ENCODE measurements around the gene PDE6B. TPM values are rescaled to one million over a fixed set of nuclear protein-coding genes. Genes with fewer than 3 reads are reported as not detected.
"Not testable (repeated sequence)": the region's sequence is repeated elsewhere in the genome, so short reads cannot be mapped to it uniquely, and the experiment has no call there.

Gene PDE6B
- not detected in 2 replicates for total RNA-seq (2014; rRNA removed; shearing (Covaris generic))

GRCh38 chr4:624705-625590 lies at the start of gene PDE6B:
TSS of gene PDE6B (plus strand) at chr4:625573. CDS start at chr4:625627, 54 bp downstream.
- DNase-seq (ENCODE audit: low spot score), result no peak

- DNase-seq (ENCODE audit: low spot score), result no peak
Measured at GRCh38 chr4:576245-576821, 49.0 kb upstream of the PDE6B start, which contains the start of gene TMEM271. TSS of gene TMEM271 (minus strand) at chr4:576295. CDS start at chr4:576062, 233 bp downstream.

GRCh38 chr4:576991-577498 lies 48.3 kb upstream of the PDE6B start:
- no peak for DNase-seq (ENCODE audit: low spot score)

- no peak for DNase-seq (ENCODE audit: low spot score)
Measured at GRCh38 chr4:577499-578450, 47.6 kb upstream of the PDE6B start.

- no peak for DNase-seq (ENCODE audit: low spot score)
Measured at GRCh38 chr4:578451-579443, 46.6 kb upstream of the PDE6B start.

GRCh38 chr4:579543-580175 lies 45.7 kb upstream of the PDE6B start:
- DNase-seq (ENCODE audit: low spot score), result no peak

- DNase-seq (ENCODE audit: low spot score), result no peak
Measured at GRCh38 chr4:581181-581580, 44.2 kb upstream of the PDE6B start.

- no peak for DNase-seq (ENCODE audit: low spot score)
Measured at GRCh38 chr4:581753-582361, 43.5 kb upstream of the PDE6B start.

- DNase-seq (ENCODE audit: low spot score), result no peak
Measured at GRCh38 chr4:583820-584219, 41.6 kb upstream of the PDE6B start.

- DNase-seq (ENCODE audit: low spot score), result no peak
Measured at GRCh38 chr4:587671-588350, 37.6 kb upstream of the PDE6B start.

GRCh38 chr4:588351-588849 lies 37.0 kb upstream of the PDE6B start:
- no peak for DNase-seq (ENCODE audit: low spot score)

- no peak for DNase-seq (ENCODE audit: low spot score)
Measured at GRCh38 chr4:589219-589963, 36.0 kb upstream of the PDE6B start.

GRCh38 chr4:590313-590841 lies 35.0 kb upstream of the PDE6B start:
- DNase-seq (ENCODE audit: low spot score), result no peak

GRCh38 chr4:592178-592577 lies 33.2 kb upstream of the PDE6B start:
- DNase-seq (ENCODE audit: low spot score), result not testable (repeated sequence)

GRCh38 chr4:592825-593520 lies 32.4 kb upstream of the PDE6B start:
- DNase-seq (ENCODE audit: low spot score), result no peak

GRCh38 chr4:598925-599324 lies 26.4 kb upstream of the PDE6B start:
- DNase-seq (ENCODE audit: low spot score), result no peak

GRCh38 chr4:600166-600565 lies 25.2 kb upstream of the PDE6B start:
- DNase-seq (ENCODE audit: low spot score), result no peak

All from A172 (cell line).